ENCODE data around the gene POLN. TPM values are rescaled to one million over a fixed set of nuclear protein-coding genes. Genes with fewer than 3 reads are reported as not detected.

The POLN gene
- total RNA-seq, 1 experiment from 2014 or later: 0.26 TPM

GRCh38 chr4:2076908-2077536, 164.9 kb downstream of the POLN start:
- H3K27me3 ChIP-seq (ENCODE audit: low read length): no peaks in the 10 kb centered on the region
- H3K36me3 ChIP-seq (ENCODE audit: low read depth, low read length): no peaks in the 10 kb centered on the region
- no peaks in the 10 kb centered on the region for H3K79me2 ChIP-seq (ENCODE audit: low read length)
- no peak overlapping the region for H3K4me2 ChIP-seq (ENCODE audit: low read length)
- H4K20me1 ChIP-seq (ENCODE audit: low read length): no peaks in the 10 kb centered on the region
- no peaks in the 10 kb centered on the region for H3K9me3 ChIP-seq (ENCODE audit: low read length)
- H3K9me2 ChIP-seq (replicated peaks; ENCODE audit: low read length): no peaks in the 10 kb centered on the region
- POLR2A ChIA-PET (ENCODE audit: unreplicated experiment): no interaction called here
- no peak overlapping the region for H2AFZ ChIP-seq (ENCODE audit: low read length)
- ATAC-seq (no peak), DNase-seq (no peak)
- no peak for TF ChIP-seq EZH2 (IDR thresholded peaks at IDR 0.05; ENCODE audit: low read length, unreplicated experiment)
- TF ChIP-seq, protein P1, sequence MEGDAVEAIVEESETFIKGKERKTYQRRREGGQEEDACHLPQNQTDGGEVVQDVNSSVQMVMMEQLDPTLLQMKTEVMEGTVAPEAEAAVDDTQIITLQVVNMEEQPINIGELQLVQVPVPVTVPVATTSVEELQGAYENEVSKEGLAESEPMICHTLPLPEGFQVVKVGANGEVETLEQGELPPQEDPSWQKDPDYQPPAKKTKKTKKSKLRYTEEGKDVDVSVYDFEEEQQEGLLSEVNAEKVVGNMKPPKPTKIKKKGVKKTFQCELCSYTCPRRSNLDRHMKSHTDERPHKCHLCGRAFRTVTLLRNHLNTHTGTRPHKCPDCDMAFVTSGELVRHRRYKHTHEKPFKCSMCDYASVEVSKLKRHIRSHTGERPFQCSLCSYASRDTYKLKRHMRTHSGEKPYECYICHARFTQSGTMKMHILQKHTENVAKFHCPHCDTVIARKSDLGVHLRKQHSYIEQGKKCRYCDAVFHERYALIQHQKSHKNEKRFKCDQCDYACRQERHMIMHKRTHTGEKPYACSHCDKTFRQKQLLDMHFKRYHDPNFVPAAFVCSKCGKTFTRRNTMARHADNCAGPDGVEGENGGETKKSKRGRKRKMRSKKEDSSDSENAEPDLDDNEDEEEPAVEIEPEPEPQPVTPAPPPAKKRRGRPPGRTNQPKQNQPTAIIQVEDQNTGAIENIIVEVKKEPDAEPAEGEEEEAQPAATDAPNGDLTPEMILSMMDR (conservative IDR thresholded peaks at IDR 0.05; ENCODE audit: low read depth, low read length): no peak
- TF ChIP-seq EZH2phosphoT487 (IDR thresholded peaks at IDR 0.05; ENCODE audit: borderline replicate concordance, low read length): no peak
- no peak overlapping the region for H3K27ac ChIP-seq (ENCODE audit: low read length)
- intact Hi-C loops (cut with micrococcal nuclease): no loop called here
- no peak overlapping the region for H3K4me3 ChIP-seq (ENCODE audit: low read length)
- no TSS peak for BruUV-seq (replicated peaks)
- CTCF ChIA-PET: no interaction called here
- no peaks in the 10 kb centered on the region for H3F3A ChIP-seq (ENCODE audit: low read length, unreplicated experiment)
- no peak overlapping the region for H3K9ac ChIP-seq (ENCODE audit: low read length)
- H3K4me1 ChIP-seq (ENCODE audit: insufficient read depth, low read length): no peaks in the 10 kb centered on the region

GRCh38 chr4:2075987-2076907, 165.7 kb downstream of the POLN start:
- ATAC-seq: no peak
- Histone ChIP-seq H3K79me2 (ENCODE audit: low read length) (no peaks in the 10 kb centered on the region), H3K9me2 (replicated peaks; ENCODE audit: low read length) (no peaks in the 10 kb centered on the region), H3F3A (ENCODE audit: low read length, unreplicated experiment) (no peaks in the 10 kb centered on the region), H3K27ac (ENCODE audit: low read length) (no peak overlapping the region), H3K9me3 (ENCODE audit: low read length) (no peaks in the 10 kb centered on the region), H3K4me2 (ENCODE audit: low read length) (no peak overlapping the region), H4K20me1 (ENCODE audit: low read length) (no peaks in the 10 kb centered on the region), H3K36me3 (ENCODE audit: low read depth, low read length) (no peaks in the 10 kb centered on the region), H3K4me3 (ENCODE audit: low read length) (no peak overlapping the region), H3K9ac (ENCODE audit: low read length) (no peak overlapping the region), H3K27me3 (ENCODE audit: low read length) (no peaks in the 10 kb centered on the region), H3K4me1 (ENCODE audit: insufficient read depth, low read length) (no peaks in the 10 kb centered on the region), H2AFZ (ENCODE audit: low read length) (no peak overlapping the region)
- intact Hi-C loops (cut with micrococcal nuclease): no loop called here
- ChIA-PET POLR2A (ENCODE audit: unreplicated experiment) (no interaction called here), CTCF (no interaction called here)
- TF ChIP-seq EZH2phosphoT487 (IDR thresholded peaks at IDR 0.05; ENCODE audit: borderline replicate concordance, low read length) (no peak), EZH2 (IDR thresholded peaks at IDR 0.05; ENCODE audit: low read length, unreplicated experiment) (no peak)
- TF ChIP-seq, protein P1 (conservative IDR thresholded peaks at IDR 0.05; ENCODE audit: low read depth, low read length): no peak
- DNase-seq: no peak
- BruUV-seq (replicated peaks): no TSS peak

All from PC-3 (cell line).